Activated CD8-positive, alpha-beta memory T cell treated with anti-CD3 and anti-CD28 coated beads for 36 hours (primary cell): ENCODE data around the gene HS3ST3A1. TPM values are rescaled to one million over a fixed set of nuclear protein-coding genes. Genes with fewer than 3 reads are reported as not detected.

Source experiments
- CTCF ChIA-PET: fragments of 350-600 bp; sonication (Branson Sonifier 250); formaldehyde crosslinking; loops from one replicate; lab custom pipeline; 2021; ENCODE audit warnings: antibody characterized with exemption; lab: Charles Lee
- POLR2A ChIA-PET: fragments of 350-600 bp; sonication (Branson Sonifier 250); formaldehyde crosslinking; loops from one replicate; lab custom pipeline; 2021; ENCODE audit warnings: antibody characterized with exemption; lab: Charles Lee
- total RNA-seq, 2 experiments: library from RNA; stranded (reverse); gene quantifications; one replicate each; pipeline ENCODE4 v1.2.3, GENCODE V29; 2021

The HS3ST3A1 gene
- total RNA-seq, 2 experiments from 2014 or later = 0.08 TPM; not detected in 1

DNA sequence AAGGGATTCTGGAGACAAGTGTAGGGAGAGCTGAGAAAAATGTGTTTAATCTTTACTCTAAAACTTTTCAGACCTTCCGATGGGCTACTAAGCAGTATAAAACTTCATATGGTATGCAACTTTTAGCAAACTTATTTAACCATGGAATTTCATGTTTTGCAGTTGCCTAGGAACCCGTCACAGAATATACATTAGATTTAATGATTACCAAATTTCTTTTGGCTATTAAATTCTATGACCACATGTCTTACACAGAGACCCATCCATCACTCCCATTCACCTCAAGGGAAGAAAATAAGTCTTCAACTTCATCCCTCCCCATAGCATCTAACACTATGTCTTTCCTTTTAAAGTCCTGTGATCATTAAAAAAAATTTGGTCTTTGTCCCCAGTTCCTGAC, 54.9 kb downstream of the HS3ST3A1 start:
- ChIA-PET POLR2A (no interaction called here), CTCF (no interaction called here)

DNA sequence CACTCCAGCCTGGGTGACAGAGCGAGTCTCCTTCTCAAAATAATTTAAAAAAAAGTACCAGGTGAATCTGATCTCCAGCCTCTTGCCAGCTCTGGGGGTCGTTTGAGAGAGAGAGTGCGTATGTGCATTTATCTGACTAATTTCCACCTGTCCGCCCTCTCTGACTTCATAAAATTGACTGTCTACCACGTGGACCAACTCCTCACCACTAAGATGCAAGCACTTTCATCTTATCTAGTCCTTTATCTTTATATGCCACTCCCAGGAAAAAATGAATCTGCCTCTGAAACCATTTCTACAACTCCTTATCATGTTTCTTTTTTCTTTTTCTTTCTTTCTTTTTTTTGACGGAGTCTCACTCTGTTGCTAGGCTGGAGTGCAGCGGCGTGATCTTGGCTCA, 55.8 kb downstream of the HS3ST3A1 start:
- ChIA-PET POLR2A (no interaction called here), CTCF (no interaction called here)

DNA sequence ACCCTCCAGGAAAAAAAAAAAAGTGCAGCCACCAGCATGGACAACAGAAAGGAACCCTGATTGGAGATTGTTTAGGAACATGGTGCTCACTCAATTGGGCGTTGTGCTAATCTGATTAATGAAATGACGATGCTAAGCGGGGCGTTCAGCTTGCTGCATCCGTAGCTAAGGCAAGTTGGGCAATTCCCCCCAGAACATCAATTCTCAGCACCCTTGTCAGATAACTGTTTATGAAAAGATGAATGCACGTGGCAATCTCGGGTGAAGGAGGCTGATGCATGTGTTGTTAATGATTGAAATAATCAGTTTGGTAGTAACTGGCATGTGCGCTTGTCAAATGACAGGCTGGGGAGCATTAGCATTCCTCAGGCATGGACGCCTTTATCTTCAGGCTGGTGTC, 57.0 kb downstream of the HS3ST3A1 start:
- POLR2A ChIA-PET = no interaction called here
- CTCF ChIA-PET = no interaction called here

DNA sequence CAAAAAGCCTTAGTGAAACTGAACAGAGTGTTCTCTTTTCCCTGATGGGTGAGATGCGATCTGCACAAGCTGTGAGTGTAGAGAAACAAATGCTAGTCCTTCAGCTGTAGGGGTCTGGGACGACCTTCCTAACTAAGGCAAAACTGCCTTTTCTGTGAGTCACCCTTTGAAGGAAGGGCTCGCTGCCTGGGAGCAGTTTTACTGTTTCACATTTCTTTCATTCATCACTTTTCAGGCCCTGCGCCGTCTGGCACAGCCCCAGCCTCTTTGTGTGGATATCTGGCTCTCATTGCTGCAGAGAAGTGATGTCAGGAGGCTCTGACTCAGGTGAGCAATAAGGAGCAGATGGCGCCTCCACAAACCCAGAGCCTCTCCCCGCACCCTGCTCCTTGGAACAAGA, 57.4 kb downstream of the HS3ST3A1 start:
- ChIA-PET CTCF (no interaction called here), POLR2A (no interaction called here)

DNA sequence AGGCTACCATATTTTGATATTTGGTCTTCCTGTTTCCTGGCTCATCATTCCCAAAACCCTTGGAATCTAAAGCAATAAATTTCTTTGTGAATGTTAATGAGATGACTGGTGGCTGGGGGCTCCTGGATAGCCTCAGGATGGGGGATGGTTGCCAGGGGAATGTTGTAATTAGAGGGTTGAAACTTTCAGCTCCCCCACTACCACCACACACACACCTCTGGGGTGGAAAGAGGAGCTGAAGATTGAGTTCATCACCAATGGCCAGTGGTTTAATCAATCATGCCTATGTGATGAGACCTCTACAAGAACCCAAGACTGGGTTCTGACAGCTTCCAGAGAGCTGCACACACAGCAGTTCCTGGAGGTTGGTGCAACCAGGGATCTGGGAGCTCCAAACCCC, 59.1 kb downstream of the HS3ST3A1 start:
- POLR2A ChIA-PET = no interaction called here

DNA sequence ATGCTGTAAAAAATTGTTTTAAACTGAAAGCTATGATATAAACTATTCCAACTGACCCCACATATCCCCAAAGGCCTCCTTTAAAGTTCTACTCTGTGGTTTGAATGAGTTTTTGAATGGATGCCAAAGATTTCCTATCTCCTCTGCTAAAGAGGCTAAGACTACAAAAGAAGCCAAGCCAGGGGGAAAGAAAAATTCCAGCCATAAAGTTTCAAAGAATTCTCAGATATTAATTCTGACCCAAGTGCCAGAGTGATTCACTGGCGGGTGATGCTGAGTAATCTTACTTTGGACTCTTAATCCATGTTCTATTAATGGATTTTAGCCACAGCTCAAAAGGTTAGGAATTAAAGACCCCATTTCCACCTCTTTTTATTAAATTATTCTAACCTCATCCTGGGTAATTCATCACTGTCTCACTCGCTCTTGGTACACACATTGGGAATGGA, 60.7 kb downstream of the HS3ST3A1 start:
- CTCF ChIA-PET = no interaction called here
- POLR2A ChIA-PET = no interaction called here

More for the DNA sequence above, 59.1 kb downstream of the HS3ST3A1 start:
- CTCF ChIA-PET = no interaction called here

DNA sequence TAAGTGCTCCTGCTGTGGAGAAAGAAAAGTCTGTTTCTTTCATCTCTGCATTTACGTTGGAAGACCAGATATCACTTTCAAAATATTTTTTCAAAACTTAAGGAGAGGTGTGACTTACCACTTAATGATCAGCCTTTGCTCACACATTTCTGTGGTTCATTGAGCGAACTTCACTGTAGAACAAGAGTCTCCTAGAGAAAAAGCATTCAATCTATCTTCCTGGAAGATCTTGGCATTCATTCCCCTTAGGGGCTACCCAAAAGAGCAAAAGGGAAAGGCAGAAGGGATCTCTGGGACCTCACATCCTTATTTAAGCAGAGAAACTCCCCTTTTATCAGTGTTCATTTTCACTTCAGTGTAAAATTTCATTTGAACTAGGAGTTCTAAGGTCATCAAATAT, 61.2 kb downstream of the HS3ST3A1 start:
- ChIA-PET CTCF (no interaction called here), POLR2A (no interaction called here)

DNA sequence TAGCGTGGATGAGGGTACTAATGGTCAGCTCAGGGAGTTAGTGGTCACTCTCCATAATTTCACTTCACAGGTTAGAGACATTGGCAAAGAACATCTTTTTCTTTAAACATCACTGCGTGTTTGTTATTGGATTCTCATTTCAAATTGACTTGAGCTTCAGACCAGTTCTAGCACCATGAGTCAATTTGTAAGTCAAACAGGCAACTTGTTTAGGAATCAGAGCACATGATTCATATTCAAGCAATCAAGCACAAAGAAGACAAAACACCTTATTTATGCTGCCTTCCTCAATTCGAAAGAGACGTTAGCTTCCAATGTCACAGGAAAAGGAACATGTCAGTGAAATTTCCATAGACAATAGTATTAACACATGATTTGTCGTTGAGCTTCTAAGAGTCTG, 62.3 kb downstream of the HS3ST3A1 start:
- CTCF ChIA-PET = no interaction called here
- POLR2A ChIA-PET = no interaction called here

DNA sequence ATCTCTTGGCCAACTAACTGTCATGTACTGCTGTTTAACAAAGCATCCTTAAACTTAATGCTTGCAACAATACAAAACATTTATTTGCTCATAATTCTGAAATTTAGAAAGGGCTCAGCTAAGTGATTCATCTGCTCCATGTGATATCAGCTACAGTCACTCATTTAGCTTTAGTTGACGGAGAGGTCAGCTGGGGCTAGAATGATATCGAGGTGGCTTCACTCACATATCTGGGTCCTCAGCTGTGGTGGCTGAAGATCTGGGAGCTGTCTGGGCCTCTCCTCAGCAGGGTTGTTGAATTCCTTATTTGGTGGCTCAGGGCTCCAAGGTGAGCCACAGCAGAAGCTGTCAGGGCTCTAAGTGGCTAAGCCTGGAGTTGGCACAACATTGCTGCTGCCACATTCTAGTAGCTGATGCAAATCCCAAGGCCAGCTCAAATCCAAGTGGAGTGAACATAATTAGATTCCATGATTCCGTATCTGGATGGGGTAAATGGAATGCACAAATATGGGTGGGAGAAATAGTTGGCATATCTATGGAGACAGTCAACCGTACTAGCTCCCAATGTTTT, 62.8 kb downstream of the HS3ST3A1 start:
- ChIA-PET CTCF (no interaction called here), POLR2A (no interaction called here)

DNA sequence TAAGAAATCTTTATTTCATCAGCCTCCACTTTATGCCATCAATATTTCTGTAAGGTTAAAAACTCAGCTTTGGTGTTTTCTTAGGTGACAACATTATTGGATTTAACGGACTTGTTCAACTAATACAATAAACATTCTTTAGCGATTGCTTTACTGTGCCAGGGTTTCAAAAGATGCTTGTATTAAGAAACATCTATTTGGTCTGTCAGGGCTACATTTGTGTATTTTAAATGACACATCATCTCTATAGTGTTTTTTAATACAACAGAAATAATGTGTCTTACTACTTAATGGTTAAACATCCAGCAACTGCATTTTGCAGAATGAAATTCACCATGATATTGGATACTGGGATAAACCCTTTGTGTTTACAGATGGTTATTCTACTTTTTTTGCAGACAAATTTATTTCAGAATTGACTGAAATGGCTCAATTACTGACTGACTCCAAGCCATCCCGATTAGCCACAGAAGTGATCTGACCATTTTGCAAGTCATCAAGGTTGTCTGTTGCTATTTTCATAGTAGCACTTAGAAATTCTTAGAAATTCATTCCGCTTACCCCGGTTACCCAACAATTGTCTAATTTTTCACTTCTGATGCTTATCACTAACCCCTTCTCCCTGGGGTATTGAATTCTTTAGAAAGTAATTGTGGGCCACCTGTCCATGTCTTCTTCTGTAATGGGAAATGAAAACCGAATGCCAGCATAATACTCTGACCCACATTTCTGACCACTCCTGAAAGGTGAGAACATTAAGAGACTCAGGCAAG, 63.7 kb downstream of the HS3ST3A1 start:
- ChIA-PET CTCF (no interaction called here), POLR2A (no interaction called here)

DNA sequence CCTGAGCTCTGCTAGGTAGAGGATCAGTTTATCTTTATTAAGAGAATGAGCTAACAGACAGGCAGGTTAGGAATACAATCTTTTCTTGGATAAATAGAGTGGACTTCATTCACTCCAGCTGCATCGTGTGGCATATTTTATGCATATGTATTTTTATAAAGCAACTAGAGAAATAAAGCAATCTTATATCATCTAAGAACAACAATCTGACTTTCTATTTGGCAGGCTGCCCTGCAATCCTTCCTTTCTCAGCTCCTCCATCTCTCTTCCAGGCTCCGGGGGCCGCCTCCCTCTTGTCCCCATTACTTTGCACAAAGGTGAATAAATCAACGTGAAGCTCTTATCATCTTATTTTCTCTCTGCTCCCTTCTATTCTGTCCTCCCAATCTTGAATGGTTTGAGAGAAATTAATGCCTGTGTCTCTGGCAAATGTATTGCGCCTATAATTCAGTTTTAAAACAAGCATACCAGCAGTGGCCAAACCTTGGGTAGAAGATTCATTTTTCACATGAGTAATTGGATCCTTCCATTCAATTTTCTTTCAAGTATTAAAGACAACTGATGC, 64.5 kb downstream of the HS3ST3A1 start:
- POLR2A ChIA-PET = no interaction called here
- CTCF ChIA-PET = interaction anchor here (0.5 kb wide), 1 partner anchor 837 kb away, joined by 3 read pairs; no protein-coding TSS in a partner anchor

DNA sequence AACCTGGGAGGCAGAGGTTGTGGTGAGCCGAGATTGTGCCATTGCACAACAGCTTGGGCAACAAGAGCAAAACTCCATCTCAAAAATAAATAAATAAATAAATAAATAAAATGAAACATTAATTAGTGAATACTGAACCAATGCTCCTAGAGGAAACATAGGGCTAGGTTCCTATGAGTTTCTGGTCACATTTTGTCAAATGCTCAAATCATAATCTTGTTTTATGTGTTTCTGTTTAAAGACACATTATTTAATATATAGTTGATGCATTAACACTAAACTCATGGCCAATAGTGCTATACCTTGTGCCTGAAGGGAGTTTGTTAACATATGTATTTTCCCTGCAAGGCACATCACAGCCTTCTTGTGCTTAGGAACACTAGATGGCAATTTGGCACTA, 66.8 kb downstream of the HS3ST3A1 start:
- CTCF ChIA-PET = no interaction called here
- POLR2A ChIA-PET = no interaction called here

DNA sequence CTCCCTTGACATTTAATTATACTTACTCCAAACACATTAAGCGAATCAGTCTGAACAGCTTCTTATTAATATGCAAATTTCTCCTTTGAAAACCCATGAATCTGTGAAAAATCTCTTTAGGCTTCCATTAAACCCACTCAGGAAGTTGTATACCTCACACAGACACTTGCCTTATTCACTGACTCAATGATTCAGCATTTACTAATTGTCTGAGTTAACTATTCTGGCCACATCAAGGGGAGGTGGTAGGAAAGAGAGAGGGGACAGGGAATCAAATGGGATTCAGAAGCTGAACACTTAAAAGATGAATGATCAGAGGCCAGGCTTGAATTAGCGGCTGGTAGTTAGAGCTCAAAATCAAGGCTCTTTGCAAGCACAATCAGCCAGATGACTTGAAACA, 70.0 kb downstream of the HS3ST3A1 start:
- CTCF ChIA-PET = no interaction called here
- POLR2A ChIA-PET = no interaction called here

DNA sequence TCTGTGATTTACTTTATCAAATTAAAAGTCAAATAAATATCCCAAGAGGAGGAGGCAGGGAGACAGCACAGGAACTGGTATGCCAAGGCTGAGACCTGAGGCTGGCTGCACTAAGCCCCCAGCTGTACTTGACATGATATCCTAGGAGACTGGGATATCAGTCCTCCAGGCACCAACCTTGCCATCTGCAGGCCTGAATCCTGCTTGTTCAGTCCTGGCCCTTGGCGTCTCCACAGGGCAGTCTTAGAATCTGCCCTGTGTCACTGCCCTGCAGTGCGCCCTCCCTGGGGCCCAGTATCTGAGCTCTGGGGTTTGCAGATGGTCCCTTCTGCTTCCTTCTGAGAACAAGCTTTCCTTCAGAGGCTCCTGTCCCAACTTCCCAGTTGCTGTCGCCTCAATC, 75.9 kb downstream of the HS3ST3A1 start:
- ChIA-PET CTCF (no interaction called here), POLR2A (no interaction called here)

DNA sequence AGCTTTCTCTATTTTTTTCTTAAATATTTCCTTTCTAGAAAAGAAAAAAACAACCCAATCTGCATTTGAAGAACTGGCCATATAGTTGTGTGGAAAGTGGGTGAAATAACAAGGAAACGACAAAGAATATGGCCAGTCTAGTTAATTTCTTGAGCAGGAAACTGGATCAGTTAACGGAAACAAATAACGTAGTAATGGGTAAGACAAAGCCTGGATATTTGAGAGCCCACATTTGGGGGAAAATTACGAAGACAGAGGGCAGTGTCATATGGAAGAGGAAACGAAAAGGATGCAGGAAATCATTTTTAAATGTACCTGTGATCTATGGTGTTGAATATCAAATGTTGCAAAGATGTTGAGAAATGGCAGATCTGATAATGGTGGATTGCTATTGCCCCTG, 78.6 kb downstream of the HS3ST3A1 start:
- CTCF ChIA-PET = no interaction called here

DNA sequence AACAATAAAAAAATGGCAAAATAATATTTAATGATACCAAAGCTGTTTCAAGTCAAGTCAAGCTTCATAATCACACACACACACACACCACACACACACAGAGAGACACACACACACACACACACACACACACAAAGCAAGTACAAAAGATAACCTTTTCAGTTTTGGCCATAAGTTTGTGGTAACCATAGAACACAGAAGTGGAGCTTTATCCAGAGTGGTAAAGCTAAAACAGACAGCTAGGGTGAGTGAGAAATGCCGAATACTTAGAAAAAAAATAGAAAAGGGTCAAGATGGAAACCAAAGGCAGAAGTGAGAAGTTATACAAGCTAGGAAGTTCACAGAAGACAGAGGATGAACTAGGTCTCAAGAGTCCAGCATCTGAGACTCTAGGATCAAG, 79.0 kb downstream of the HS3ST3A1 start:
- POLR2A ChIA-PET = no interaction called here
- CTCF ChIA-PET = no interaction called here

More for the DNA sequence above, 78.6 kb downstream of the HS3ST3A1 start:
- POLR2A ChIA-PET = no interaction called here

DNA sequence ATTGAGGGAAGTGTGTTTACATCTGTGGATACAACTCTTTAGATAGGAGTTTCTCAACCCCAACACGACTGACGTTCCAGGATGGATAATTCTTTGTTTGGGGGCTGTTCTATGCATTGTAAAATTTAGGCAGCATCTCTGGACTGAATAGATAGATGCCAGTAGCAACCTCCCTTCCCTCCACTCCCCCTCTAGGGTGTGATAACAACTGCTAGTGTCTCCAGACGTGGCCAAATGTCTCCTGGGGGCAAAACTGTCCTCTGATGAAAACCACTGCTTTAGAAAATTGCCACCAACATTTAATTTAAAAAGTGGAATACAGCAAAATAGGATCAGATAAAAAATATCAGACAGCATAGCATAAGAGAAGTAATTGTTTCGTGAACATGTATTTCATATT, 79.9 kb downstream of the HS3ST3A1 start:
- CTCF ChIA-PET = no interaction called here

DNA sequence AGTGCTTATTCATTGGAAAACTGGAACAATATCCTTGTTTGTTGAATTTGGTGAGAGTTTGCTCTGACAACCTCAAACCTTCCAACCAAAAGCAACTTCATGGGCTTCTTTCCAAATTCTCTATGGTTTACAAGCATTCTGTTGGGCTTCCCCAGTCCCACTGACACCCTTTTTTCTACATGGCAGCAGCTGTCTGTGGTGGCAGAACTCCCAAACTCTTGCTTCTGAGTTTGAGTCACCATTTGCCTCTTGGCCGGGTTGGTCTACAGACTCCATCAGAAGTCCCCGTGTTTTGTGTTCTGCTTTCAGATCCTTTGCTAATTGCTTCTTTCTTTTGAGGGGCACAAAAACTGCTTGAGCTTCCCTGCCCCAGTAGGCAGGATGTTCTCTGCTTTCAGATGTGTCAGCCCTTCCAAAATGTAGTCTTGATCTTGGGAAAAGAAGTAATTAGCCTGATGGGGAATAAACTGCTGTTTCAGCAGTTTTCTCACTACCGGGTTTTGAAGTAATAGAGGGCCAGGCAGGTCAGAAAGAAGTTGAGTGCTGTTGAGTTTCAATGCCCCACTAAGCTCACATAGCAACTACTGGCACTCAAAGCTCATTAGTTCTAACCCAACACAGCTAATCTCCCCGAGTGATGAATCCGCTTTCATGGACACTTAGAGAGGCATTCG, 80.7 kb downstream of the HS3ST3A1 start:
- CTCF ChIA-PET = no interaction called here
- POLR2A ChIA-PET = no interaction called here

More for the DNA sequence above, 79.9 kb downstream of the HS3ST3A1 start:
- POLR2A ChIA-PET = no interaction called here

DNA sequence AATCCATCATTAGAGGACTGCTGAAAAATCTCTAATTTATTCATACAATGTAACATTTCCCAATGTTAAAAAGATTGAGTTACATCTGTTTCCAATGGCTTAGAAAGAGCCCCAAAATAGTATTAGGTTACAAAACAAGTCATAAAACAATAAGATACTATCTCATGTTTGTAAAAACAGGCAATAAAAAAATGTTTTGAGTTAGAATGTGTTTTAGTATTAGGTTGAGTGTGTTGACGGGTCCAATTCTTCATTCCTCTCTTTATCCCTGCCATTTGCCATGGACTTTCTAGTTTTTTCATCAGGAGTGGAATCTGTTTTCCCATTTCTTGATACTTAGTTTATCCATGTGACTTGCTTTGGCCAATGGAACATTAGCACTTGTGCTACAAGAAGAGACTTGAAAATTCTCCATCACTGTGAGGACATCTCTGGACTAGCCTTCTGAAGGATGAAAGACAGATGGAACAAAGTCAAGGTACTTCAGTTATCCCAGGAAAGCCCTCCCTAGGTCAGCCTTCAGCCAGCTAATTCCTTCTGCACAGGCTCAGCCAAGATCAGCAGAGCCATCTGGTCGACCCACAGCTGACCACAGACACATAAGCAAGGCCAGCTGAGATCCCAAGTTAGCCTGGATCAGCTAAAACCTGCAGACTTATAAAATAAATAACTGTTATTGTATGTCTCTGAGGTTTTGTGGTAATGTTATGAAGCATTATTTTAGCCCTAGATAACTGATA, 83.3 kb downstream of the HS3ST3A1 start:
- POLR2A ChIA-PET = no interaction called here
- CTCF ChIA-PET = no interaction called here

DNA sequence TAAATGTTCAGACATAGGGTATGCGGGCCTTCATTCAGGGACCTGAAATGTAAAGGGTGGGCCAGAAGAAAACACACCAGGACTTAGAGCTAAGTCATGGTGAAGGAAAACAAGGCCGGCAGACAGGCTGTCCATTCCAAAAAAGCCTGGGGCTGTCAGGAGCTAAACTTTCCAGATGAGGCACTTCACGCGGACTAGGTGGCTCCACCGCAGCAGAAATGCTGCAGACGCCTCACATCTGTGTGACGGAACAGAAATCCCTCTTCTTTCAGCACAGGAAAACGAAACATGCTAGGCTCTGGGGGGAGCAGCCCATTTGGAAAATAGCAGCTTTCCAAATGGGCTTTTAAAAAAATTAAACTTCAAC, 88.7 kb downstream of the HS3ST3A1 start:
- ChIA-PET POLR2A (no interaction called here), CTCF (no interaction called here)
